HG03354 (cell line): ENCODE results near the gene THBS1.
A peak's percentile ranks its signal among the peaks of the same experiment; 100 is the strongest.

ENCODE experiments used
- ATAC-seq: cut with Tn5 transposase; IDR thresholded peaks from one replicate; pipeline ENCODE4 v1.9.1; 2021; ENCODE audit warnings: mild to moderate bottlenecking; ENCODE audit not compliant: unreplicated experiment, poor library complexity, severe bottlenecking

The THBS1 gene

GRCh38 chr15:39565851-39566250, 15.0 kb upstream of the THBS1 start:
- no peak for ATAC-seq

DNA sequence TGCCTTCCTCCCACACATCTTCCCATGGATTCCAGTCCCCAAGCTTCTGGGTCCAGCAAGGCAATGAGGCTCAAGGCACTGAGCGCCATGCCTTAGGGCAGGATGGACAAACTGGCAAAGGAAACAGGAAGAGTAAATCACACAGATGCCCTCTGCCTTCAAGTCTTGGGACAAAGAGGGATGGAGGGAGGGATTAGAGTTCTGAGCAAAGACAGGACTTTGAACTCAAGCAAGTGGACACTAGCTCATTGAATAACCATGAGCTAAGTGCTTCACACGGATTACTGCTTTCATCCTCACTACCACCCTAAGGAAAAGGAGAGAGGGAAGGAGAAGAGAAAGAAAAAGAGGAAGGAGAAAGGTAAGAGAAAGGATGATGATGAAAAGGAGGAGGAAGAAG, 7.6 kb upstream of the THBS1 start:
- ATAC-seq: no peak

DNA sequence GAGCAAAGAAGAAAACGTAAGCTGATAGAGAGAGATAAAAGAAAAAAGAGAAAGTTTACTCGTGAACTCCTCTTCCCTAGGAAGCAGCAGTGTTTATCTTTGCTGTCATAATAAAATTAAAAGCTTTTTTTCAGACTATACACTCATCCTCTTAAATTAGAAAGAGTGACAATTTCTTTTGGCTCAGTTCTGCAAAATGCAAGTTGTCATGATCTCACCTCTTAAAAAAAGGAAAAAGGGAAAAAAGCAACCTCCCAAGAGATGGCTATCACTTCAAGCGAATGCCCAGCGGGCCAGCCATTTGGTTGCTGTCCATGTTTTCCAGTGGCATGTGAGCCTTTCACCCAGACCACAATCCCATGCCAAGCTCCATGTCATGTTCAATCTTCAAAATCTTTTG, 7.0 kb upstream of the THBS1 start:
- no peak for ATAC-seq

DNA sequence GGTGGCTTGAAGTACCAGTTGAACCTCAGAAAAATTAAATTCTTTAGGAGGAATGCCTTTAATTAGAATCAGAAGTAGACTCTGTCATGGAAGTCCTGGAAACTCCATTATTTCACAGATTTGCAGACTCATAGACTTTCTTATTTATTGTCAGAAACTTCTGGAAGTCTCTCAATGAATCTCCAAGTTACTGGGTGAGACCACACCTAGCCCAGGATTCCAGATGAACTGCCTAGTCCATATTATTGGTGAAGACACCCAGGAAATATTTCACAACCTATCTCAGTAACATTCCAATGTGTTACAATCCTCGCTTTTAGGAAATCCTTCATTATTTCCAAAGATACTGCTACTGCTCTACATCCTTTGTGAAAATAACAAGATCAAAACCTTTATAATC, 6.5 kb upstream of the THBS1 start:
- ATAC-seq: no peak

DNA sequence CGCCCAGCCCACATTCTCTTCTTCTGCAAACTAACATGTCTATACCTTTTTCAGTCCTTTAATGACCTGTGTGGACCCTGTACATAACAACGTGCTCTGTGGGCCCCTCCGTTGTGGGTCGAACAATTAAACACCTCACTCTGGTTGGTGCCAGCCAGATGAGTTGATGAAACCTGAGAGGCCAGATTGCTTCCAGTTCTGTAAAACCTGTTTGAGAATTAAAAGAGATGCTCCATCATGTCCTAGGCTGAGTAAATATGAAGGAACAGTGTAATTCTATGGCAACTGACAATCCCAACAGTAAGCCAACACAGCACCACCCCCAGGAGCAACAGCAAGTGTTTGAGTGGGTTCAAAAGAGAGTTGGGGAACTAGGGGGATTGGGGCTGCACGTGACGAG, 5.7 kb upstream of the THBS1 start:
- ATAC-seq: no peak

DNA sequence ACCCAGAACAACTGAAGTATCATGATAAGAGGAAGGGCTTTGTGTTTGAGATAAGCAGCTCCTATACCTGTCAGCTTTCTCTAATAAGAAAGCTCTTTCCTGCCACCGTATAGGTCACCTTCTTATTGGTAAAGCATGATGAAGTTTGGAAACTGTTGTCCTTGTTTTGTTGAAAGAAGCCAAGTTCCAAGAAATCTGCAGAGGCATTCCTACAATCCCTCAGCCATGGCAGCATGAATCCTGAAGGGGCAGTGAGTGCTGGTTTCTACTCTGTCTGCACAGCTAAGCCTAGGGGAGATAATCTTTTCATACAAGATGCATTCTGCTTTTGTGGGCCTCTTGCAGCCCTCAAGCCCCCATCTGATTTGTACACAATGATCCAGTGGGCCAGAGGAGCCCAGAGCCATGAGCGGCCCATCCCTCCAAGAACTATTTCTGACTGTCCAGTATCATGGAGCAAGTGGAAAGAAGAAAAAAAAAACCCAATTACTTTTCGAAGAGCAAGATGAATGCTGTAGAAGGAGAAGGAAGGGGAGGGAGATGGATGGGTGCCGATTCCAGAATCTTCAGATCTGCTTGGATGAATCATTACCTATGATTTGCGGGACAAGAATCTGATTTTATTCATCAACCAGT, 1.9 kb upstream of the THBS1 start:
- no peak for ATAC-seq

DNA sequence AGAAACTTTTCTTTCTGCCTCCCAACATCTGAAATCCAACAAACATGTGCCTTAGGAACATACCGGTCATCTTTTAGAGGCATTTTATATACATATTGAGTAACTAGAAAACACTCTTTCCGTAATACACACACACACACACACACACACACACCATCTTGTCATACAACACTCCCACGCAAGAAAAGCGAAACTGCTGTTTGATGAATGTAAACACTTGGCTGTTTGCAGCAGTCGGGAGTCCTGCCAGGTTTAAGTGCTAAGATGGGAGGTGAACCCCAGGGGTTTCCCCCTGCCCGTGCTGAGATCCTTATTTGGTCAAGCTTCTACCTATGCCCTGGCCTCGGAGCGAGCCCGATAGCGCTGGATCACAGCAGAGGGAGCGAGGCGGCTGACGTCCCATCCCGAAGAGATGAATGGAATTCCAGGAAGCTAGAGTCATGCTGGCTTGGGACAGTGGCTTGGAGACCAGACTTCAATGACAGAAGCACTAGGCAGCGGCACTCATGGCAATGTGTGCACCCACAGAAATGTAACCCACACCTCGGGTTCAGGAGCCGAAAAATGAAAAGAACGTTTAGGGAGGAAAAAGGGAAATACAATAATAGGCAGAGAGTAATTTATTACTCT, 1.3 kb upstream of the THBS1 start:
- no peak for ATAC-seq

DNA sequence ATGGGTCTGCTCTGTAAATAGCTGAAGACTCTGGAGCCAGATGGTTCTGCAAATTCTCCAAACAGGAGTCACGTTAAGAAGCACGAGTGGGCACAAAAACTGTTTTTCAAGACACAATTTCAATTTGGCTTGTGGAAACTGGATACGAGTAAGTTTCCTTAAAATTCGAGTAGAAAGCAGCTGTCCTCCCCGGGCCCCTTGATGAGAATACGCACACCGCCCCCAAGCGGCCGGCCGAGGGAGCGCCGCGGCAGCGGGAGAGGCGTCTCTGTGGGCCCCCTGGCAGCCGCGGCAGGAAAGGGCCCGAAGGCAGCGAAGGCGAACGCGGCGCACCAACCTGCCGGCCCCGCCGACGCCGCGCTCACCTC, 778 bp upstream of the THBS1 start:
- peak; percentile 89 for ATAC-seq

DNA sequence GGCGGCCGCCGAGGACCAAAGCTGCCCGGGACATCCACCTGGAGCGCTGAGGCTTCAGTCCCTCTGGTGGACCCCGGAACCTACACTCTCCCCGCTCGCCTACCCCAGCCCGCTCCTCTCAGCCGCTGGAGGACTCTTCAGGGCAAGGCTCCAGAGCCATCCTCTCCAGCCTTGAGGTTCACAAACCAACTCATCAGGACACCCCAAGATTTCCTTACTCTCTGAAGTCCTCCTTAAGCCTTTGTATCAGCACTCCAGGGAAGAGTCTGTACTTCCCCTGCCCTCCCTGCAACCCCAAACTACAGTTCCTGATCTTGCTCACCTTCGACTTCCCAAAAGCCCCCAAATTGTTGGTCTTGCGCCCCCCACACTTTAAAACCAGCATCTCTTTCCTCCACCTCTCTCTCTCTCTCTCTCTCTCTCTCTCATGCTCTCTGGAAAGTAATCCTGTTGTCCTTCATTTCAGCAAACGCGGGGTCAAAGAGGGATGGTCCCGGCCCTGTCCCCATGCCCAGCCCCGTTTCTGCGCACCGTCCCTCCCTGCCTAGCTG, 438 bp downstream of the THBS1 start:
- ATAC-seq: no peak

- ATAC-seq: no peak
These were observed 960 bp downstream of the THBS1 start for GRCh38 chr15:39581793-39582285.

GRCh38 chr15:39582286-39582976, 1.6 kb downstream of the THBS1 start:
- no peak for ATAC-seq

- ATAC-seq: no peak
These were observed 2.2 kb downstream of the THBS1 start for GRCh38 chr15:39582977-39583595.

DNA sequence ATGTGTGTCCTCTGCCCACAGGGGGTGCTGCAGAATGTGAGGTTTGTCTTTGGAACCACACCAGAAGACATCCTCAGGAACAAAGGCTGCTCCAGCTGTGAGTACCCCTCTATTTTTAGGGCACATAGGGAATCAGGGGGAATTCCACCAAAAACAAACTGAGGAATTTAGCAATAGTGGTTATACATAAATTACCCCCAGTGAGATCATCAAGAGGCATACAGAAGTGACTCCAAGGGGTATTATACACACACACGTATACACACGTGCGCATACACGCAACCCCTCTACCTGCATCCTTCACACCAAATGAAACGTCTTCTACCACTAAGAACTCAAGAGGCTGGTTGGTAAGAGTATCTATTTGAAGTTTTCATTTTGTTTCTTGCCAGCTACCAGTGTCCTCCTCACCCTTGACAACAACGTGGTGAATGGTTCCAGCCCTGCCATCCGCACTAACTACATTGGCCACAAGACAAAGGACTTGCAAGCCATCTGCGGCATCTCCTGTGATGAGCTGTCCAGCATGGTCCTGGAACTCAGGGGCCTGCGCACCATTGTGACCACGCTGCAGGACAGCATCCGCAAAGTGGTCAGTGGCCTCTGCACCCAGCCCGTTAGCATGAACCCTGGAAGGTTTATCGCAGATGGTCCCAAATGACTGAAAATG, 2.9 kb downstream of the THBS1 start:
- no peak for ATAC-seq

GRCh38 chr15:39584266-39584659, 3.4 kb downstream of the THBS1 start:
- ATAC-seq: no peak

- no peak for ATAC-seq
These were observed 3.9 kb downstream of the THBS1 start for GRCh38 chr15:39584662-39585388.

DNA sequence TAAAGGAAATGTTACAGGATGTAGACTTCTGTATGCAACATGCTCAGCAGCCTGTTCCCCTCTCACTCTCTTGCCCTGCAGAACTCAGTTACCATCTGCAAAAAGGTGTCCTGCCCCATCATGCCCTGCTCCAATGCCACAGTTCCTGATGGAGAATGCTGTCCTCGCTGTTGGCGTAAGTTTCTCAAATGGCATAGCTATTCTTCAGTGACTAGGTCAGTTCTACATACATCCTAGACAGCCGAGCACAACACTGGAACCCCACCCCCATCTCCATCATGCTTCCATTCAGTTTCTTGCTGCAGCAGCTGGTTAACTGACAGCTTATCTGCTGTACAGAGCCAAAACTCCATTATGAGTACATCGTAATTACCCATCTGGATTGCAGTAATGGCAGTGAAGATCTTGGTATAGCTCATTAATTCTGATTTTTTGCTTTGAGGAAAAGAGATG, 4.5 kb downstream of the THBS1 start:
- no peak for ATAC-seq

- no peak for ATAC-seq
These were observed 5.0 kb downstream of the THBS1 start for GRCh38 chr15:39585871-39586301.

GRCh38 chr15:39586387-39587095, 5.7 kb downstream of the THBS1 start:
- no peak for ATAC-seq
